ENCODE results near the gene KCNJ4.

Gene KCNJ4

DNA sequence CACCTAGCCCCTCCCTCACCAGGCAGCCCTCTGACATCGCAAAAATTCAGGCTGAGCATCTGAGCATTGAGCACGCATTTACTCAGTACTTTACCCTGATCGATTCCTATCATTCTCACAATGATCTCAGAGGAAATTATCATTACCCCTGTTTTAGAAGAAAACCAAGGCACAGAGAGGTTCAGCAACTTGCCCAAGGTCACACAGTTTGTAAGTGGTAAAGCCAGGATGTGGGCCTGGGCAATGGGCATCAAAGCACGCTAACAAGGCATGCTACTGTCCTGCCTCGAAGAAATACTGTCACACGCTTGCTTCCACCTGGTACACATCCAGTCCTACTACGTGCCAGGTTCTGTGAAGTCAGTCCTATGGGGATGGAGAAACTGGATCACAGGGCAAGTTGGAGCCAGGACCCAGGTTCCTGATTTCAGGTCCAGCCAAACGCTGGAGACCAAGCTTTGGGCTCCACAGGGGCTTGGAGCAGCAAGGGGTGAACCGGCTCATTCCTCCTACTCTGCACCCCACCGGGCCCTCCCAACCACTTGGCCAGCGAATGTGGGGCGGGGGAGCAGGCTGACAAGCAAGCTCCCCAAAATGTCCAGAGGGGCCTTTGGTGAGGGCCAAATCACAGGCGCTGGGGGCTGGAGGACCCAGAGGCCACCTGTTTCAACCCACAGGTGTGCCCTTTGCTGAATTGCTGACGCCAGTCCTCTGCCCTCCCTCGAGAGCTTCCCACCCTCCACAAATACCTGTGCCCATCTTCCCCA lies 18.2 kb downstream of the KCNJ4 start:
- H3K4me3 ChIP-seq (ENCODE audit: low read depth, low read length) = no peak overlapping the region
- DNase-seq (ENCODE audit: low read depth) = no peak

DNA sequence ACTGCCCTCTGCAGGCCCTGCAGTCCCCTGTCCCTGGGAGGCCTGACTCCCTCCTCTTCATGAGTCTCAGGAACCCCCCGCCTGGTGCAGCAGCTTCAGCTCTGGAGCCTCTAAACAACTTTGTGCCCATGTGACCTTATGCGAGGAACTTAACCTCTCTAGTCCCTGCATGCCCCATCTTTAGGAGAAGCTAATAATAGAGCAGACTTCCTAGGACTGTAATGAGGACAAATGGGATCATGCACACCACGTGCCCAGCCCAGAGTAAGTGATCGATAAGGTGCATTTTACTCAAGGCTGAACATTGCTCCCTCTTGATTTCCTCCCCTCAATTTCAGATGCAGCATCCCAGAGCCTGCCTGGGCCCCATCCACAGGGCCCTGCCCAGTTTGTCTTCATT lies 19.0 kb downstream of the KCNJ4 start:
- DNase-seq (ENCODE audit: low read depth) = no peak
- H3K4me3 ChIP-seq (ENCODE audit: low read depth, low read length) = no peak overlapping the region

DNA sequence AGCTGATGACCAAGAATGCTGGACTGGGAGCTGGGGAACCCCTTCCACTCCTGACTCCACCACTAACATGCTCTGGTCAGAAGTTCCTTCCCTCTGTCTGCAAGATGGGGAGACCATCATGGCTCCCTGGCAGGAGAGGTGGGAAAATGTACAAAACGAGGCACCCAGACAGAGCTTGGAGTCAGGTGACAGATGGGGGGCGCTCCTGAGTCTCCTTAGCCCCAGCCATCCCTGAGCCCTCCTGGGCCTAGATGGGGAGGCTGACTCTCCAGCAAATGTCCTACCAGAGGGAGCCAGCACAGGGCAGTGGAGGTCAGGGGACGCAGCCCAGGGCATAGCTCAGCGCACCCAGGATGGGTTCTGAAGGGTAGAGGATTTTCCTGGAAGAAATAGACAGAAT lies 20.0 kb downstream of the KCNJ4 start:
- H3K4me3 ChIP-seq (ENCODE audit: low read depth, low read length) = no peak overlapping the region
- DNase-seq (ENCODE audit: low read depth) = no peak

DNA sequence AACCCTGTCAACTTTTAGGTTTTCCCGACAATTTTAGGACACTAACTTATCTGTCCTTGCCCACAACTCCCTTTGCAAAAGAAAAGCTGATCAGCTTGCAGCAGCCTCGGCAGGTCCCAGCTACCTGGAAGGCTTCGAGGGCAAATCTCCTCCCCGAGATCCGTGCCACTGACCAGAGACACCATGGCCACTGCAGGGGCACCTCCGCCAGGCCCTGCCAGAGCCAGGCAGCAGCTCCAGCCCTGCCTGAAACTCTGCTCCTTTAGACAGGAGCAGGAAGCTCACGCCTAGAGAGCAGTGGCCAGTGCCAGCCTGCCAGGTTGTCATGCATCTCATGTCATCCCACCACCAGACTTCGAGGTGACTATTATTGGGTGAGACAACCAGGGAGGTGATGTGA lies 21.1 kb downstream of the KCNJ4 start:
- DNase-seq (ENCODE audit: low read depth) = no peak
- H3K4me3 ChIP-seq (ENCODE audit: low read depth, low read length) = no peak overlapping the region

DNA sequence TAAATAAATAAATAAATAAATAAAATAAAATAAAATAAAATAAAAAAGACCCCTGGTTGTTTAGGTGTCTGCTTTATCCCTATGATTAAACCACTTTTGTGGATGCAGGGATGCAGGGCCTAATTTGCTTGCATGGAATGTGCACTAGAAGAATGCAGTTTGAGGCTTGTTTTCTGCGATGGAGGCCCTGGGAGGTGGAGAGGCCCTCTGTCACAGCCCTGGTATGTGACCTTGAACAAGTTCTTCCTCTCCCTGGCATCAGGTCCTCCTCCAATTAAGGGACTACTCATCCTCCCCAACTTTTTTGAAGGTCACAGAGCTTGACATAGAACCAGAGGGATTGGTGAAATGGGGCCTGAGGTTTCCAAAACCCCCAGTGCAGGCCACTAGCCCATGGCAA lies 22.7 kb downstream of the KCNJ4 start:
- no peak overlapping the region for H3K4me3 ChIP-seq (ENCODE audit: low read depth, low read length)
- DNase-seq (ENCODE audit: low read depth) = no peak

DNA sequence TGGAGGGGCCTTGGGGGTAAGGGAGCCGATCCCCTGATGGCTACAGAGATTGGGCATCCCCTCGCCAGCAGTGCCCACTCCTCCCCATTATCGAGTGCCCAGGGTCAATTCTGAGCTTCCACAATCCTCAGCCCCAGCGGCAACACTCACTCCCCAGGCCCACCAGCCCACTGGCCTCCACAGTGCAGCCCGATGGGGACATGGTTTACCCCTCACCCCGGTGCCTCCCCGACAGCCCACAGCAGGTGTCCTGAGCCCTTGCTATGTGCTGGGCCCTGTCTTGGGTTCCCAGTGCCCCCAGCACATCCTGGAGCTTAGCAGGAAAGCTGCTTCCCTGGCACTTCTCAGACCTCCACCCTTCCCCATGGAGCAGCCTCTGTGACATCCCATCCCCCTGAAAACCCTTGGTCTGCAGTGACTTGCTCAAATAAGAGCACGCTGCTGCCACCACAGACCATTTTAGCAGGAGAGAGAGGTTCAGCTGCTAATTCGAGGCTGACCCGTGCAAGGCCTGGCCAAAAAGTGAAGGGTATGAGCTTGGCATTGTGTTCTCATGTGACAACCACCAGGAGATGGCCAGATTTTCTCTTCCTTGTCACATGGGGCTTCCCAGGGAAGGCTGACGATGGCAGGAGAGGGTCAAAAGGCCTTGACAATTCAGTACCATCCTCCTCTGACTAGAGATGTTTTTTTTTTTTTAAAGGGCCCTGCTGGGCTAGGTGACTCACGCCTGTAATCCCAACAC lies 23.6 kb downstream of the KCNJ4 start:
- H3K4me3 ChIP-seq (ENCODE audit: low read depth, low read length) = no peak overlapping the region
- DNase-seq (ENCODE audit: low read depth) = no peak

DNA sequence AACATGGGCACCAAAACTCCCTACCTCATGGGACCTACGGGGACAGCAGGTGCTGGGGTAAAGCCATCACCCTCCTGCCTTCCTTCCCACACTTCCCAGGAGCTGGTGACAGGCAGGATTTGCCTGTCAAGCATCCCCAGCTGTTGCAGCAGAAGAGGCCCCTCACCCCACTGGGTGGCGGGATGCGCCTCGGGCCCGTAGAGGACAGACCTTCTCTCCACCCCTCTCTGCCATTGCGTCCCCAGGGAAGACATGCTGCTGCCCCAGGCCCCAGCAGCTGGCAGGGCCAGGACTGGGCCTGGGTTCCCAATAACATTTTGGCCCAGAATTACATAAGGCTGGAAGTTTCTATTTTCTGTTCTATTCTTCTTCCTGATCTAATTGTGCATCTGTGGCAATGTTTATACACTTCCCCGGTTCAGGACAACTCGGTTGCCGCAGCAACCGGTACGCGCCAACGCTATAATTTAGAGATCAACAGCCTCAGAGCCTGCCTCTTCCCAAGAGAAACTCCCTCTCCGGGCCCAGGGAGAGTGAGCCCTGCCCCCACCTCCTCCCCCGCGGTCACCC lies 25.4 kb downstream of the KCNJ4 start:
- DNase-seq (ENCODE audit: low read depth) = no peak
- no peak overlapping the region for H3K4me3 ChIP-seq (ENCODE audit: low read depth, low read length)

DNA sequence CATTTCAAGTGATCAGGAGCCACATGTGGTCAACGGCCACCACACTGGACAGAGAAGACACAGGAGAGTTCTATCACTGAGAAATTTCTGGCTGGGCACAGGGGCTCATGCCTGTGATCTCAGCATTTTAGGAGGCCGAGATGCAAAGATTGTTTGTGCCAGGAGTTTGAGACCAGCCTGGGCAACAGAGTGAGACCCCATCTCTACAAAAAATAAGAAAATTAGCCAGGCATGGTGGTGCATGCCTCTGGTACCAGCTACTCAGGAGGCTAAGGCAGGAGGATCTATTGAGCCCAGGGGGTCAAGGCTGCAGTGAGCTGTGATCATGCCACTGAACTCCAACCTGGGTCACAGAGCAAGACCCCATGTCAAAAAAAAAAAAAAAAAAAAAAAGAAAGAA lies 26.3 kb downstream of the KCNJ4 start:
- no peak for DNase-seq (ENCODE audit: low read depth)
- H3K4me3 ChIP-seq (ENCODE audit: low read depth, low read length) = no peak overlapping the region

DNA sequence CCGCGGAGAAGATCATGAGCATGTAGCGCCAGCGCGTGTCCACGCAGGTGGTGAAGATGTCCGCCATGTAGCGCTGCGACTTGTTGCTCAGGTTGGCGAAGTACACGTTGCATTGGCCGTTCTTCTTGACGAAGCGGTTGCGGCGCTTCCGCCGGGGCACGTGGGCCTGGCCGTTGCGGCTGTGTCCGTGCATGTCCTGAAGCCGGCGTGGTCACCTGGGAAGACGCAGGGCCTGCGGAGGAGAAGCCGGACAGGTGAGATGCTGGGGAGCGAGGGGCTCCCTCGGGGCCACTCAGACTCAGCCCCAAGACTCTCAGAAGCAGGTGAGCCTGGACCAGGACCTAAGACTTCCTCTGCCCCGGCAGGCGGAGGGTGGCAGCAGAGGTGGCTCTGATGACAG lies 27.1 kb downstream of the KCNJ4 start:
- H3K4me3 ChIP-seq (ENCODE audit: low read depth, low read length) = no peak overlapping the region
- DNase-seq (ENCODE audit: low read depth) = no peak

DNA sequence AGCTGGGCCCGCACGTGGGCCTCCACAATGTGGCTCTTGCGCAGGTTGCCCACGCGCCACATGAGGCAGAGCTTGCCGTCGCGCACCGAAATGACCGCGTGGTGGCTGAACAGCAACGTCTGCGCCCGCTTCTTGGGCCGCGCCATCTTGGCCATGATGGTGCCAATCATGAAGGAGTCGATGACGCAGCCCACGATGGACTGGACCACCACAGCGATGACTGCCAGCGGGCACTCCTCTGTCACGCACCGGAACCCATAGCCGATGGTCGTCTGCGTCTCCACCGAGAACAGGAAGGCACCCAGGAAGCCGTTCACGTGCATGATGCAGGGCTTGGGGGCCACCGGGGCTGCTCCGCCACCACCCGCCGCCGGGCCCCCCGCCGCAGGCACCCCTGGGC lies 27.5 kb downstream of the KCNJ4 start:
- no peak overlapping the region for H3K4me3 ChIP-seq (ENCODE audit: low read depth, low read length)
- no peak for DNase-seq (ENCODE audit: low read depth)

DNA sequence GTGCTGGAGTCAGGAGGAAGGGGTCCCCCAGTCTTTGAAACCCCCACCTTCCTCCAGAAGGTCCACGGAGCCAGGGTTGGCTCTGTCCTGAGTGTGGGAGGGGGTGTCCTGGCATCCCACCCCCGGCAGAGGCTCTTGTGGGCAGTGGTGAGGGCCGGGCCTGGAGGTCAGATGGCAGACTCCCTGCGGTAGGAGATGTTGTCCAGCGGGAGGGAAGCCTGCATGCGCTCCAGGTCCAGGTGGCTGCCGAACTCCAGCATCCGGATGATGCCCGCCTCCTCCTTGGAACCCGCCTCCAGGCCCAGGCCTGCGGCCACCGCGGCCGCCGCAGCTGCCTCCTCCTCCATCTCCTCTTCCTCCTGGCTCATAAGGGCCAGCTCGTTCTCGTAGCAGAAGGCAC lies 28.4 kb downstream of the KCNJ4 start:
- no peak overlapping the region for H3K4me3 ChIP-seq (ENCODE audit: low read depth, low read length)
- no peak for DNase-seq (ENCODE audit: low read depth)

DNA sequence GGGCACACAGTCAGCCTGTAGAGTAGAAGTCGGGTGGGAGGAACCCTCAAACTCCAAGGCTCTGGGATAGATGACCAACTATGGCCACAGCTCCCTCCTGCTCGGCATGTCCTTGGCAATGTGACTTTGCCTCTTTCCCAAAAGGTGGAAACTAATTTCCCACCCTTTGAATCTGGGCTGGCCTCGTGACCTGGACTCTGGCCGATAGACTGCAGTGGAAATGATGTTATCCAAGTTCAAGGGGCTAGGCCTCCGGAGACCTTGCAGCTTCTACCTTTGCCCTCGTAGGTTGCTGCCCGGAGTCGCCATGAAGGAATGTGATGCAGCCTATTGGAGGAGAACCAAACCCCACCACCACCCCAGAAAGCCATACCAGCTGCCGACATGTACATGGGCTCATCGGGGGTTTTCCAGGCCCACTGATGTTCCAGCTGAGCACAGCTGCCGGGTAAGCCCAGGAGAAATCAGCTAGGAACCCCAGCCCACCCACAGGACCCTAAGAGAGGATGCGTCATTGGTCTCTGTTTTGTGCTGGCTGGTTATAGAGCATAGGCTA lies 30.4 kb downstream of the KCNJ4 start:
- no peak for DNase-seq (ENCODE audit: low read depth)

DNA sequence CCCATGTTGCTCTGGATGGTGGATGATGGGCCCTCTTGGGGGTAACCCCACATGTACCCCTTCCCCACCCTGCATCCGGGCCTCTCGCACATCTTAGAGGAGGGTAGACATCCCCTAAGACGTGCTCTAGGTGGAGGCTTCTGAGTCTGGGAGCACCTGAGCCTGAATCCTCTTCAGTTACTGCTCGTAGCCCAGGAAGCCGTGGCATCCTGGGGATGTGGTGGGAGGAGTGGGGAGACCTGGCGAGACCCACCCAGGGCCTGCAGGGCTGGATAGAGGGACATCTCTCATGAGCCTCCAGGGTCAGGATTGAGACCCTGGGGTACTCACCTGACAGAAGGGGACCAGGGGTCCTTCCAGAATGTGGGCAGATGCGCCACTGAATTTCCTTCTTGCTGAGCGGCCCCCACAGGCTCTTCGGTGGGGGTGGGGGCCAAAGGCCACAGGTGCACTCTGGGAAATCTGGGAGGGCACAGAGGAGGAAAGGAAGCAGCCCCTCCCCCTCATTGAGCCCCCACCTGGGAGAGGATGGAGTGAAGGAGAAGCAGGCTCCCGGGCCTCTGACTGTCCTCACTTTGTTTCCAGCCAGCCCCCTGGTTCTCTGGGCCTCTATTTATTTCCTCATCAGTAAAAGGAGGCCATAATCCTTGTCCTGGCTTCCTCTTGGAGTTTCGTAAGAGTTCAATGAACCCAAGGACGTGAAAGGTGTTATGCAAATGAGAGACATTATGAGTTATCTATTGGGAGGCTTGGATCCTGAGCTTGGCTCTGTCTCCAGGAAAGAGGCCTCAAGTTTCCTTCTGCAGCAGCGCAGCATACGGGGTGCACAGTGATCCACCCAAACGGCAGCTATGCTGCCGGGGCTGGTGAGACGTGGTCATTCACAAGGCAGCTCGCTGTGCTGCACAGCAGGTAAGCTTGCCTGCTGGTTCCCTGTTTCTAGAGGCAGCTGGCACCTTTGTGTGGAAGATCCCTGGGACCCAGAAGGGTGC lies 31.2 kb downstream of the KCNJ4 start:
- no peak for DNase-seq (ENCODE audit: low read depth)

More for the DNA sequence above, 30.4 kb downstream of the KCNJ4 start:
- H3K4me3 ChIP-seq (ENCODE audit: low read depth, low read length) = no peak overlapping the region

DNA sequence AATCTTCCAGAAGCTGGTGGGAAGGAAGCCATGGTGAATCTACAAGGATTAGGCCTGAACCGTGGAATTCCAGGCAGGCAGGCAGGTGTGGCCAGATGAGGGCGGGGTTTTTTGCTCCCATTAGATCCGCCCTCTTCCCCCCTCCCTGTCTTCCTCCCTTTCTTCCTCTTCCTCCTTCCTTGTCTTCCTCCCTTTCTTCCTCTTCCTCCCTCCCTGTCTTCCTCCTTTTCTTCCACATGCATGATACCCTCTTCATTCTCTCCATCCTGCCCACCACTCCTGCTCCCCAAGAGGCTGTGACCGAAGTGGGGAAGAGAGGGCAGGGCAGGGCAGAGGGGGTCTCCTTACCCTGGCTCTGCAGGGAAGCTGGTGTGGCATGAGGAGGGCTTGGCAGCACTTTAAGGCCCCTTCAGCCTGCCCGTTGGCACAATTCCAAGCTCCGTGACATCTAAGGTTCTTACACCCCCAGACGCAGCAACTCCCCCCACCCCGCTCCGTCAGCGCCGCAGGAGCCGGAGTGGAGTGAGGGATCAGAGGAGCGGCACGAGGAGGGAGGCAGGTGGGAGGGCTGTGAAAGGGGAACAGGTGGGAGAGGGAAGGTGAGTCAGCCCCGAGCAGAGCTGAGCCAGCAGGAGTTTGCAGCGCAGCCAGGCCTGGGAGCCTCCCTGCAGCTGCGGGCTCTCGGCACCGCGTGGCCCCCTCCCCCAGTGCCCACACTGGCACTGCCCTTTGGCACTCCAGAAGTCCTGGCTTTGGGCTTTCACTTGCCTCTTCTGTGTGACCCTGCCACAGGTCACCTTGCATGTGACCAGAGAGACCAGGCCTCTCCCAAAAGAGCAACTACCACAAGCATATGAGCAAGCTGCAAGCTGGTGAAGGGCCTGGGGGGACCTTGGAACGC lies 32.1 kb downstream of the KCNJ4 start:
- no peak overlapping the region for H3K4me3 ChIP-seq (ENCODE audit: low read depth, low read length)
- DNase-seq (ENCODE audit: low read depth) = no peak

More for the DNA sequence above, 31.2 kb downstream of the KCNJ4 start:
- no peak overlapping the region for H3K4me3 ChIP-seq (ENCODE audit: low read depth, low read length)

DNA sequence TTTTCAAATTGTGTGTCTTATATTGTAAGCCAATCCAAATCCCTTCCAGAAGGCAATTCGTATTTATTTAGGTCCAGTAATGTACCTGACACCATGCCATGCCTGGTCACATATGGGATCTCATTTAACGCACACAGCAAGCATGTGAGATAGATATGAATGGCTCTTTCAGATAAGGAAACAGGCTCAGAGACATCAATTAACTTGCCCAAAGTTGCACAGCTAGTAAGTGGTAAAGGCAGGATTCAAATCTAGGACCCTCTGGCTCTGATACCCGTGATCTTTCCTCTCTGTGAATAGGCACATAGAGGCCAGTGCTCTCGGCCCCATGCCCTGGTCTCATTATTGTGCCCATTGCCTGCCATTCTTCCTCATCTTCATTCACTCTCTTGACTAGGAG lies 34.3 kb downstream of the KCNJ4 start:
- H3K4me3 ChIP-seq (ENCODE audit: low read depth, low read length) = no peak overlapping the region
- DNase-seq (ENCODE audit: low read depth) = no peak

DNA sequence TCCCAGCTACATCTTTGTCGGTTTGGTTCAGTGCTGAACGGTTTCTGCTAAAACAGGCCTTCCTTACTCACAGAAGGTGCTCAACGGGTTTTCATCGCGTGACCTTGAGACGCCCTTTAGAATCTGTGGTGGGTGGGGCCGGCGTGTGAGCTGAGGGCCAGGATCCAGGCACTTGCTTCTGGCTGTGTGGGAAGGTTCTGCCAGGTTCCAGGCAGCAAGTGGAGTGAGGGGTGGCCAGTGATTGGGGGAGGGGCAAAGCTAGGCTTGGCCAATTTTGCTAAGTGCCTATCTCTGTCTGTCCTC lies 35.2 kb downstream of the KCNJ4 start:
- no peak overlapping the region for H3K4me3 ChIP-seq (ENCODE audit: low read depth, low read length)
- no peak for DNase-seq (ENCODE audit: low read depth)

DNA sequence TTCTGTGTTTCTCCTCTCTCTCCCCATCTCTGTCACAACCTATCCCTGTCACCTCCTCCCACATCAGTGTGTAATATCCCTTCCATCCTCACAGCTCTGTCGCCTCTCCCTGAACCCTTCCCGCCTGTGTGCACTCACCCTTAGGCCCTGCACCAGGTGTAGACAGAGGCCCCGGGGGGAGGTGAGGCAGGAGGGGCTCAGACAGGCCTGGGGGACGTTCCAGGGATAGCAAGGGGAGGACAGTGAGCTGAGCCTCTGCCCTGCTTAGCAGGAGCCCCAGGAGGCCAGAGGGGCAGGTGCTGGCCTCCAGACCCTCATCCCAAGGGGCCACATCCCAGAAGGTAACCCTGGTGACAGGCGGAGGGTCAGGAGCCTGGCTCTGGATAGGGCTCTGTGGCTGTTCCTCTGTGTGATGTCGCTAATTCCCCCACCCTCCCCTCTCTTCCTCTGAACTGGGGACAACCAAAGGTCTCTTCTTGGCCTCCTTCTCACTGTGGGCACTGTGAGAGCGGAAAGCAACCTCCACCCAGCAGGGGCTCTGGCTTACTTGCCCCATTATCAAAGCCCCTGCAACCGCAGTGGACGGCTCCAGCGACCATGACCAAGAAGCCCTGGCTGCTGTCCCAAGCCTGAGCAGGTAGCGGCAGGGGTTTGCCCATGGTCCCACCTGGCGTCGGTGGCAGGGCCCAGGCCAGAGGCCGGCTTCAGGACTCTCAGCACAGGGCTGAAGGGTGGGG lies 35.7 kb downstream of the KCNJ4 start:
- DNase-seq (ENCODE audit: low read depth) = no peak
- no peak overlapping the region for H3K4me3 ChIP-seq (ENCODE audit: low read depth, low read length)

DNA sequence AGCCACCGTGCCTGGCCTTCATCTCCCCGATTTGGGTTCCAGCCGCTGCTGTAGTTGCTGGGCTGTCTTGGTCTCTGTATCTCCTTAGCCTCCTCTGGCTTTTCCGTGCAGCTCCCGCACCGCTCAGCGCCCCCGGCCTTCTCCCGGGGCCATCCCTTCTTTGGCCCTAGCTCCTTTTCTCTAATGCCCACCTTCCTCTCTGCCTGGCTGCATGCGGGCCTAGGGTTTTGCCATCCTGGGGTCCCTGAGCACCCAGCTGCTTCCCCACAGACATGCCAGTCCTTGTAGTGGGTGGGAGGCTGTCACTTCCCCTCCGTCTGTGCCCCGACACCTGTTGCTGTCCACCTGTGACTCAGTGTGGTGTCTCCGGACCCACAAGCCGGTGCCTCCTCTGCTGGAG lies 36.4 kb downstream of the KCNJ4 start:
- no peak for DNase-seq (ENCODE audit: low read depth)

More for the DNA sequence above, 36.4 kb downstream of the KCNJ4 start:
- H3K4me3 ChIP-seq (ENCODE audit: low read depth, low read length) = no peak overlapping the region
